ENCODE data around the gene EFTUD2.

GRCh38 chr17:44871556-44871955 is 27.7 kb downstream of the EFTUD2 start:
- TF ChIP-seq ZNF571 (tag by site-specific recombination; IDR thresholded peaks at IDR 0.05) = no peak
- no peak for TF ChIP-seq ZNF548 (tag by site-specific recombination; IDR thresholded peaks at IDR 0.05)
- no peak for TF ChIP-seq ZNF274 (IDR thresholded peaks at IDR 0.05; ENCODE audit: low read length)
- no peak for TF ChIP-seq ZNF274 (tag by site-specific recombination; IDR thresholded peaks at IDR 0.05; ENCODE audit: borderline replicate concordance)
- TF ChIP-seq ZNF792 (tag by site-specific recombination; IDR thresholded peaks at IDR 0.05) = no peak
- no peak for TF ChIP-seq YY1 (tag by site-specific recombination; IDR thresholded peaks at IDR 0.05)
- no peak for TF ChIP-seq SP7 (tag by site-specific recombination; IDR thresholded peaks at IDR 0.05)
- no peak for TF ChIP-seq ZNF48 (tag by site-specific recombination; IDR thresholded peaks at IDR 0.05)
- no peak for TF ChIP-seq ZNF549 (tag by site-specific recombination; IDR thresholded peaks at IDR 0.05)
- TF ChIP-seq CTCF (tag by site-specific recombination; IDR thresholded peaks at IDR 0.05) = no peak
- TF ChIP-seq, protein P1, sequence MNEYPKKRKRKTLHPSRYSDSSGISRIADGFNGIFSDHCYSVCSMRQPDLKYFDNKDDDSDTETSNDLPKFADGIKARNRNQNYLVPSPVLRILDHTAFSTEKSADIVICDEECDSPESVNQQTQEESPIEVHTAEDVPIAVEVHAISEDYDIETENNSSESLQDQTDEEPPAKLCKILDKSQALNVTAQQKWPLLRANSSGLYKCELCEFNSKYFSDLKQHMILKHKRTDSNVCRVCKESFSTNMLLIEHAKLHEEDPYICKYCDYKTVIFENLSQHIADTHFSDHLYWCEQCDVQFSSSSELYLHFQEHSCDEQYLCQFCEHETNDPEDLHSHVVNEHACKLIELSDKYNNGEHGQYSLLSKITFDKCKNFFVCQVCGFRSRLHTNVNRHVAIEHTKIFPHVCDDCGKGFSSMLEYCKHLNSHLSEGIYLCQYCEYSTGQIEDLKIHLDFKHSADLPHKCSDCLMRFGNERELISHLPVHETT (tag by site-specific recombination; IDR thresholded peaks at IDR 0.05) = no peak
- no peak for TF ChIP-seq KLF16 (tag by site-specific recombination; IDR thresholded peaks at IDR 0.05)
- no peak for TF ChIP-seq ZNF654 (tag by site-specific recombination; IDR thresholded peaks at IDR 0.05; ENCODE audit: low read depth)
- TF ChIP-seq ZNF324 (tag by site-specific recombination; IDR thresholded peaks at IDR 0.05) = no peak
- TF ChIP-seq ZNF426 (tag by site-specific recombination; IDR thresholded peaks at IDR 0.05) = no peak

Measured in HEK293 (cell line).